Kidney (tissue), 14 donors: Measurements from ENCODE around the gene GRK1. TPM values are rescaled to one million over a fixed set of nuclear protein-coding genes. Genes with fewer than 3 reads are reported as not detected.

Source experiments
- DNase-seq, 5 donors: peaks; one replicate each; pipeline ENCODE4 v3.0.0-alpha.2; 2013 to 2020
- FAIRE-seq: peaks from 2 replicates; lab custom pipeline; 2012; peaks lifted over from hg19 to GRCh38; lab: Jason Lieb, UNC
- H3K27ac ChIP-seq, 2 donors: one replicate each; pipeline ENCODE4 v1.7.0; 2013; ENCODE audit warnings: low read depth in 2 of 2, low read length in 2 of 2, inconsistent platforms in 1 of 2
- H3K27me3 ChIP-seq: one replicate; pipeline ENCODE4 v1.7.1; 2013; ENCODE audit warnings: low read length, inconsistent platforms; ENCODE audit not compliant: control insufficient read depth, insufficient read depth
- H3K36me3 ChIP-seq, 3 donors: one replicate each; pipeline versions ENCODE4 v1.7.0 to v1.7.1; 2013; ENCODE audit warnings: low read length in 3 of 3, control low read depth in 1 of 3, inconsistent platforms in 1 of 3; ENCODE audit not compliant: insufficient read depth in 3 of 3, control insufficient read depth in 2 of 3
- H3K4me1 ChIP-seq, 3 donors: one replicate each; pipeline versions ENCODE4 v1.7.0 to v1.7.1; 2013; ENCODE audit warnings: low read length in 3 of 3, inconsistent platforms in 1 of 3, low read depth in 1 of 3; ENCODE audit not compliant: control insufficient read depth in 2 of 3, insufficient read depth in 2 of 3
- H3K4me3 ChIP-seq, 3 donors: one replicate each; pipeline versions ENCODE4 v1.7.0 to v1.8.1; 2013; ENCODE audit warnings: low read length in 3 of 3, control low read depth in 1 of 3, inconsistent platforms in 1 of 3
- H3K9ac ChIP-seq, 3 donors: one replicate each; pipeline versions ENCODE4 v1.7.0 to v1.7.1; 2013; ENCODE audit warnings: low read length in 3 of 3, control low read depth in 1 of 3, inconsistent platforms in 1 of 3
- H3K9me3 ChIP-seq, 3 donors: one replicate each; pipeline versions ENCODE4 v1.7.0 to v1.7.1; 2013; ENCODE audit warnings: low read length in 3 of 3, control low read depth in 1 of 3, inconsistent platforms in 1 of 3; ENCODE audit not compliant: control insufficient read depth in 2 of 3, insufficient read depth in 1 of 3
- intact Hi-C: fragments of 100-400 bp; cut with DNase I; formaldehyde crosslinking; loops from one replicate; pipeline ENCODE4 v1.11.1; 2022
- polyA plus RNA-seq: library from polyadenylated mRNA; stranded (reverse); fragments of 350-450 nt; fragmentation: Illumina TruSeq; extraction: RNeasy Lipid Tissue Mini Kit (QIAGEN cat#74804); gene quantifications from one replicate; pipeline ENCODE4 v1.2.3, GENCODE V29; 2014; ENCODE audit warnings: low read depth, low replicate concordance; ENCODE audit not compliant: insufficient read depth
- total RNA-seq: library from RNA; stranded (reverse); fragmentation: NEBNext Ultra II Directional; extraction: Animal tissue kit (Norgen Biotek cat#: 25700); gene quantifications from one replicate; pipeline ENCODE4 v1.2.1, GENCODE V29; 2021
- TF ChIP-seq, protein P1 (sequence below): IDR thresholded peaks from 3 replicates; pipeline ENCODE4 v1.5.1; 2012; ENCODE audit warnings: mild to moderate bottlenecking, moderate library complexity, borderline replicate concordance; ENCODE audit not compliant: insufficient read depth; ENCODE audit errors: extremely low read depth
- donor health status: control.
- donor health status: control.
- donor health status: control.
- donor health status: control.
- donor health status: control.
- donor health status: DM: yes; HTN: yes; CAD: no.
- donor health status: Normal renal cell carcinoma (clear cell type).

GRK1 gene
- total and polyA plus RNA-seq, 2 donors from 2014 or later, result not detected

DNA sequence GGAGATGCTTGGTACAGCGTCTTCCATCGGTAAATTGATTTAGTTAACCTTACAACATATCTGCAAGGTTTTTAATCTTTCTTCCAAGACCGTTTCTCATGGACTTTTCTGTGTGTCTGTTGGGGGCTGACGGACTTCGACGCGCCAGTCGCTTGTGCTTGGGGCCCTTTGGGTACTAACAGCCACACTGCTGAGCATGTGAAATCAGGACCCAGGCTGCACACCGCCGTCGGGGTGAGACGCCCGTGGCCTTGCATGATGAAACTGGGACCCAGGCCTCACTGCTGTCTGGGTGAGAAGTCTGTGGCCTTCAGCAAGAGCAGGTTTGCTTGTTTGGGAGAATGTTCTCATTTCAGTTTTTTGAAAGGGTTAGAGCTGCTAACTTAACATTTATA, 18.8 kb upstream of the GRK1 start:
- Histone ChIP-seq H3K4me3 (no peak overlapping the region), H3K4me1 (peaks cover 5 to 12% (median 9%) of the 10 kb centered on the region in 3 donors)

DNA sequence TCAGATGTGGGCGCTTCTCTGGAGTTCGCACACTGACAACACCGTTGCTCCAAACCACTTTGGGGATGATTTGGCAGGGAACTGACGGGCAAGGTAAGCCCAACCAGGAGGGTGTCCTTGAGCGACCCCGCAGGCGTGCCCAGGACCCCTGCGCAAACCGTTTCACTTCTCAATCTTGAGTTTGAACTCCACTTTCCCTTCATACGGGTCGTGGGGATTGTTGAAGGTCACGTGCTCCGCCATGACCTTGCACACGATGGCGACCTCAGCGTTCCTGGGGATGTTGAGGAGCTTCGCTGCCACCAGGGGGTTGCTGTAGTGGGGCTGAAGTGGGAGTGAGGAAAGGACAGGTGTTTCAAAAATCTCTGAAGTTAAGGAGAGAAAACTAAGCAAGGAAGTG, 17.8 kb upstream of the GRK1 start:
- Histone ChIP-seq H3K9ac (no peak overlapping the region), H3K36me3 (no peaks in the 10 kb centered on the region), H3K4me1 (peaks cover 0 to 10% (median 7%) of the 10 kb centered on the region in 3 donors), H3K27ac (no peak overlapping the region), H3K27me3 (no peaks in the 10 kb centered on the region), H3K4me3 (no peak overlapping the region), H3K9me3 (no peaks in the 10 kb centered on the region)
- DNase-seq, result peak in 2 of 5 donors; percentile 24 to 48
- no peak for FAIRE-seq
- intact Hi-C loops, result no loop called here
- TF ChIP-seq, protein P1, sequence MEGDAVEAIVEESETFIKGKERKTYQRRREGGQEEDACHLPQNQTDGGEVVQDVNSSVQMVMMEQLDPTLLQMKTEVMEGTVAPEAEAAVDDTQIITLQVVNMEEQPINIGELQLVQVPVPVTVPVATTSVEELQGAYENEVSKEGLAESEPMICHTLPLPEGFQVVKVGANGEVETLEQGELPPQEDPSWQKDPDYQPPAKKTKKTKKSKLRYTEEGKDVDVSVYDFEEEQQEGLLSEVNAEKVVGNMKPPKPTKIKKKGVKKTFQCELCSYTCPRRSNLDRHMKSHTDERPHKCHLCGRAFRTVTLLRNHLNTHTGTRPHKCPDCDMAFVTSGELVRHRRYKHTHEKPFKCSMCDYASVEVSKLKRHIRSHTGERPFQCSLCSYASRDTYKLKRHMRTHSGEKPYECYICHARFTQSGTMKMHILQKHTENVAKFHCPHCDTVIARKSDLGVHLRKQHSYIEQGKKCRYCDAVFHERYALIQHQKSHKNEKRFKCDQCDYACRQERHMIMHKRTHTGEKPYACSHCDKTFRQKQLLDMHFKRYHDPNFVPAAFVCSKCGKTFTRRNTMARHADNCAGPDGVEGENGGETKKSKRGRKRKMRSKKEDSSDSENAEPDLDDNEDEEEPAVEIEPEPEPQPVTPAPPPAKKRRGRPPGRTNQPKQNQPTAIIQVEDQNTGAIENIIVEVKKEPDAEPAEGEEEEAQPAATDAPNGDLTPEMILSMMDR, result no peak

More for the DNA sequence above, 18.8 kb upstream of the GRK1 start:
- DNase-seq, result peak in 1 of 5 donors; percentile 73
- Histone ChIP-seq H3K36me3 (no peaks in the 10 kb centered on the region), H3K27me3 (no peaks in the 10 kb centered on the region), H3K27ac (peak overlapping the region in 1 of 2 donors; percentile 84), H3K9me3 (no peaks in the 10 kb centered on the region), H3K9ac (no peak overlapping the region)
- intact Hi-C loops, result no loop called here
- FAIRE-seq, result no peak
- TF ChIP-seq, protein P1, result no peak

GRCh38 chr13:113650275-113650674, 16.7 kb upstream of the GRK1 start:
- Histone ChIP-seq H3K27ac (peak overlapping the region; percentile 14 to 43), H3K27me3 (no peaks in the 10 kb centered on the region), H3K4me3 (no peak overlapping the region), H3K9ac (no peak overlapping the region), H3K4me1 (peaks cover 0 to 11% (median 3%) of the 10 kb centered on the region in 3 donors), H3K9me3 (no peaks in the 10 kb centered on the region), H3K36me3 (no peaks in the 10 kb centered on the region)
- intact Hi-C loops, result no loop called here
- TF ChIP-seq, protein P1, result no peak
- DNase-seq (peak in 4 of 5 donors; percentile 28 to 84 (median 38)), FAIRE-seq (no peak)

GRCh38 chr13:113650731-113651148, 16.3 kb upstream of the GRK1 start:
- TF ChIP-seq, protein P1, result no peak
- Histone ChIP-seq H3K36me3 (no peaks in the 10 kb centered on the region), H3K4me3 (no peak overlapping the region), H3K4me1 (peaks cover 0 to 12% (median 3%) of the 10 kb centered on the region in 3 donors), H3K27me3 (no peaks in the 10 kb centered on the region), H3K27ac (peak overlapping the region; percentile 14 to 43), H3K9ac (no peak overlapping the region), H3K9me3 (no peaks in the 10 kb centered on the region)
- DNase-seq (peak in 2 of 5 donors; percentile 31 to 39), FAIRE-seq (no peak)
- intact Hi-C loops, result no loop called here
